ENCODE results near the gene MAG. TPM values are rescaled to one million over a fixed set of nuclear protein-coding genes. Genes with fewer than 3 reads are reported as not detected.

The MAG gene
- total and polyA plus RNA-seq, 9 of the 15 experiments (the other 6 are each of a cell fraction or from before 2014, with no cell fraction given), result 0.11 to 10.0 (median 1.6) TPM

DNA sequence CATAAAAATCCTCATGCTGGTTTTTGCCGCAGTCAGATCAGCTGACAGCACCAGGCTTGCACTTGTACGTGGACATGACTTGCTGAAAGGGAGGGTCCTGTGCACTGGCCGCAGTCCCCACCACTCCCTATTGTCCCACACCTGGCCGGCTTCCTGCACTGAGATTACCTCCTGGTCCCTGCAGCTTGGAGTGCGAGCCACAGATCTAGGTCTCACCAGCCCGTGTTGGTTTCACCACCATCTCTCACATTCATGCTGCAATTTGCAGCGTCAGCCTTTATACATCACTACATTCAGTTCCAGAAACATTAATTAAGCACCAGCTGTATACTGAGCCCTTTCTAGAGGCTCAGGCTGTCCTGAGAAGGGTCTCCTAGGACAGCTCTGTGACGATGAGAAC is 22.1 kb downstream of the MAG start:
- Histone ChIP-seq H3K36me3 (ENCODE audit: control insufficient read depth, insufficient read depth, low read length) (no peaks in the 10 kb centered on the region; the same call in 2 of the 3 replicates), H3K4me1 (replicated peaks in 1 of 2; ENCODE audit: control insufficient read depth in 2 of 2, insufficient read depth in 2 of 2, low read length in 2 of 2) (peaks cover 47 to 73% of the 10 kb centered on the region in 2 experiments), H3K9ac (ENCODE audit: insufficient read depth in 1 of 2, low read depth in 2 of 2, low read length in 2 of 2) (peak overlapping the region in 1 of 2 experiments; percentile 73; a peak in 2 of 4 replicates), H3K79me2 (ENCODE audit: control insufficient read depth, insufficient read depth, low read length) (peaks cover 10% of the 10 kb centered on the region; the same call in 2 of the 3 replicates), H4K20me1 (replicated peaks; ENCODE audit: control insufficient read depth, insufficient read depth, low read length) (no peaks in the 10 kb centered on the region), H3K27me3 (ENCODE audit: control insufficient read depth in 2 of 2, insufficient read depth in 2 of 2, low read length in 2 of 2) (no peaks in the 10 kb centered on the region), H3K4me3 (no peak overlapping the region), H2AFZ (ENCODE audit: low read depth, low read length) (no peak overlapping the region), H3K9me3 (replicated peaks; ENCODE audit: control insufficient read depth, insufficient read depth, low read depth, low read length) (no peaks in the 10 kb centered on the region), H3K4me2 (ENCODE audit: insufficient read depth, low read length) (no peak overlapping the region), H3K27ac (ENCODE audit: extremely low read depth, low read depth, low read length) (no peak overlapping the region), H3K9me1 (ENCODE audit: control insufficient read depth, insufficient read depth, low read length) (no peaks in the 10 kb centered on the region)
- ChIA-PET POLR2A (interaction anchor here (0.6 kb wide), 1 partner anchor 188 kb away, joined by 3 read pairs; no protein-coding TSS in a partner anchor), CTCF (ENCODE audit: low intra/inter-chr PET ratio) (no interaction called here)
- 77% methylated on average over 8 of the region's 8 CpGs for WGBS (ENCODE audit: insufficient coverage, low coverage, missing lambda C conversion rate)
- BruUV-seq (replicated peaks), result no TSS peak
- TF ChIP-seq, protein P1, sequence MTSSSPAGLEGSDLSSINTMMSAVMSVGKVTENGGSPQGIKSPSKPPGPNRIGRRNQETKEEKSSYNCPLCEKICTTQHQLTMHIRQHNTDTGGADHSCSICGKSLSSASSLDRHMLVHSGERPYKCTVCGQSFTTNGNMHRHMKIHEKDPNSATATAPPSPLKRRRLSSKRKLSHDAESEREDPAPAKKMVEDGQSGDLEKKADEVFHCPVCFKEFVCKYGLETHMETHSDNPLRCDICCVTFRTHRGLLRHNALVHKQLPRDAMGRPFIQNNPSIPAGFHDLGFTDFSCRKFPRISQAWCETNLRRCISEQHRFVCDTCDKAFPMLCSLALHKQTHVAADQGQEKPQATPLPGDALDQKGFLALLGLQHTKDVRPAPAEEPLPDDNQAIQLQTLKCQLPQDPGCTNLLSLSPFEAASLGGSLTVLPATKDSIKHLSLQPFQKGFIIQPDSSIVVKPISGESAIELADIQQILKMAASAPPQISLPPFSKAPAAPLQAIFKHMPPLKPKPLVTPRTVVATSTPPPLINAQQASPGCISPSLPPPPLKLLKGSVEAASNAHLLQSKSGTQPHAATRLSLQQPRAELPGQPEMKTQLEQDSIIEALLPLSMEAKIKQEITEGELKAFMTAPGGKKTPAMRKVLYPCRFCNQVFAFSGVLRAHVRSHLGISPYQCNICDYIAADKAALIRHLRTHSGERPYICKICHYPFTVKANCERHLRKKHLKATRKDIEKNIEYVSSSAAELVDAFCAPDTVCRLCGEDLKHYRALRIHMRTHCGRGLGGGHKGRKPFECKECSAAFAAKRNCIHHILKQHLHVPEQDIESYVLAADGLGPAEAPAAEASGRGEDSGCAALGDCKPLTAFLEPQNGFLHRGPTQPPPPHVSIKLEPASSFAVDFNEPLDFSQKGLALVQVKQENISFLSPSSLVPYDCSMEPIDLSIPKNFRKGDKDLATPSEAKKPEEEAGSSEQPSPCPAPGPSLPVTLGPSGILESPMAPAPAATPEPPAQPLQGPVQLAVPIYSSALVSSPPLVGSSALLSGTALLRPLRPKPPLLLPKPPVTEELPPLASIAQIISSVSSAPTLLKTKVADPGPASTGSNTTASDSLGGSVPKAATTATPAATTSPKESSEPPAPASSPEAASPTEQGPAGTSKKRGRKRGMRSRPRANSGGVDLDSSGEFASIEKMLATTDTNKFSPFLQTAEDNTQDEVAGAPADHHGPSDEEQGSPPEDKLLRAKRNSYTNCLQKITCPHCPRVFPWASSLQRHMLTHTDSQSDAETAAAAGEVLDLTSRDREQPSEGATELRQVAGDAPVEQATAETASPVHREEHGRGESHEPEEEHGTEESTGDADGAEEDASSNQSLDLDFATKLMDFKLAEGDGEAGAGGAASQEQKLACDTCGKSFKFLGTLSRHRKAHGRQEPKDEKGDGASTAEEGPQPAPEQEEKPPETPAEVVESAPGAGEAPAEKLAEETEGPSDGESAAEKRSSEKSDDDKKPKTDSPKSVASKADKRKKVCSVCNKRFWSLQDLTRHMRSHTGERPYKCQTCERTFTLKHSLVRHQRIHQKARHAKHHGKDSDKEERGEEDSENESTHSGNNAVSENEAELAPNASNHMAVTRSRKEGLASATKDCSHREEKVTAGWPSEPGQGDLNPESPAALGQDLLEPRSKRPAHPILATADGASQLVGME (CRISPR knock-in tag; IDR thresholded peaks at IDR 0.05), result no peak
- 0 out of 2 replicates have a peak, but pooled peaks have one; percentile 10 for TF ChIP-seq MAFF (IDR thresholded peaks at IDR 0.05; ENCODE audit: low read length)
- peak; percentile 42; the same call in 1 of the 2 replicates for TF ChIP-seq BCOR (IDR thresholded peaks at IDR 0.05)
- TF ChIP-seq, protein P2, sequence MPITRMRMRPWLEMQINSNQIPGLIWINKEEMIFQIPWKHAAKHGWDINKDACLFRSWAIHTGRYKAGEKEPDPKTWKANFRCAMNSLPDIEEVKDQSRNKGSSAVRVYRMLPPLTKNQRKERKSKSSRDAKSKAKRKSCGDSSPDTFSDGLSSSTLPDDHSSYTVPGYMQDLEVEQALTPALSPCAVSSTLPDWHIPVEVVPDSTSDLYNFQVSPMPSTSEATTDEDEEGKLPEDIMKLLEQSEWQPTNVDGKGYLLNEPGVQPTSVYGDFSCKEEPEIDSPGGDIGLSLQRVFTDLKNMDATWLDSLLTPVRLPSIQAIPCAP (CRISPR knock-in tag; IDR thresholded peaks at IDR 0.05; ENCODE audit: borderline replicate concordance), result no peak
- peak in 1 of 2 experiments; percentile 55; a peak in 1 of 4 replicates for TF ChIP-seq KDM1A (IDR thresholded peaks at IDR 0.05)
- peak; percentile 75 for TF ChIP-seq RBM25 (IDR thresholded peaks at IDR 0.05; ENCODE audit: low read depth, low read length, severe bottlenecking)
- no peak for TF ChIP-seq GATA2 (CRISPR knock-in tag; IDR thresholded peaks at IDR 0.05)
- no peak for TF ChIP-seq ZNF79 (CRISPR knock-in tag; IDR thresholded peaks at IDR 0.05; ENCODE audit: low read depth)
- no peak for TF ChIP-seq ZNF143 (CRISPR knock-in tag; IDR thresholded peaks at IDR 0.05)
- peak; percentile 17; the same call in 1 of the 2 replicates for TF ChIP-seq MAFG (tag; conservative IDR thresholded peaks at IDR 0.05)
- TF ChIP-seq LARP7 (IDR thresholded peaks at IDR 0.05), result no peak
- TF ChIP-seq ZNF316 (IDR thresholded peaks at IDR 0.05), result peak; percentile 79
- TF ChIP-seq NFE2 (IDR thresholded peaks at IDR 0.05; ENCODE audit: low read depth), result no peak
- peak; percentile 97 for TF ChIP-seq ZKSCAN8 (CRISPR knock-in tag; IDR thresholded peaks at IDR 0.05)
- peak; percentile 83 for TF ChIP-seq ZFP36 (IDR thresholded peaks at IDR 0.05; ENCODE audit: low read depth, low read length, partially characterized antibody)
- TF ChIP-seq, protein P3, sequence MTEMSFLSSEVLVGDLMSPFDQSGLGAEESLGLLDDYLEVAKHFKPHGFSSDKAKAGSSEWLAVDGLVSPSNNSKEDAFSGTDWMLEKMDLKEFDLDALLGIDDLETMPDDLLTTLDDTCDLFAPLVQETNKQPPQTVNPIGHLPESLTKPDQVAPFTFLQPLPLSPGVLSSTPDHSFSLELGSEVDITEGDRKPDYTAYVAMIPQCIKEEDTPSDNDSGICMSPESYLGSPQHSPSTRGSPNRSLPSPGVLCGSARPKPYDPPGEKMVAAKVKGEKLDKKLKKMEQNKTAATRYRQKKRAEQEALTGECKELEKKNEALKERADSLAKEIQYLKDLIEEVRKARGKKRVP (CRISPR knock-in tag; IDR thresholded peaks at IDR 0.05), result no peak
- TF ChIP-seq GABPA (tag; conservative IDR thresholded peaks at IDR 0.05; ENCODE audit: low read depth), result no peak
- no peak for TF ChIP-seq MECOM (CRISPR knock-in tag; IDR thresholded peaks at IDR 0.05)
- intact Hi-C loops (cut with micrococcal nuclease) (no loop called here), in situ Hi-C loops (cut with MboI) (no loop called here)
- DNase-seq (ENCODE audit: extremely low read depth in 1 of 4, low spot score in 3 of 4) (no peak), ATAC-seq (no peak), FAIRE-seq (no peak)

Data from K562 (cell line).